Suprapubic skin (tissue), 4 donors: Measurements from ENCODE around the gene CHIA.

ENCODE experiments used
- POLR2A ChIP-seq, 2 donors: fragments of 450-650 bp; IDR thresholded peaks; one replicate each; pipeline ENCODE4 v1.6.1; 2017; ENCODE audit warnings: antibody characterized with exemption in 2 of 2, mild to moderate bottlenecking in 2 of 2, moderate library complexity in 2 of 2
- POLR2AphosphoS5 ChIP-seq, 3 donors: sonication (generic); formaldehyde crosslinking; IDR thresholded peaks; one replicate each; pipeline ENCODE4 v1.6.1; 2017; ENCODE audit warnings: antibody characterized with exemption in 3 of 3
- TF ChIP-seq, protein P1 (sequence below), 2 donors: fragments of 200-600 bp in 1 of 2; fragments of 450-650 bp in 1 of 2; sonication (generic) in 1 of 2; IDR thresholded peaks; one replicate each; pipeline ENCODE4 v1.5.1; 2016 to 2019; ENCODE audit warnings: antibody characterized with exemption in 2 of 2, mild to moderate bottlenecking in 1 of 2, moderate library complexity in 1 of 2

DNA sequence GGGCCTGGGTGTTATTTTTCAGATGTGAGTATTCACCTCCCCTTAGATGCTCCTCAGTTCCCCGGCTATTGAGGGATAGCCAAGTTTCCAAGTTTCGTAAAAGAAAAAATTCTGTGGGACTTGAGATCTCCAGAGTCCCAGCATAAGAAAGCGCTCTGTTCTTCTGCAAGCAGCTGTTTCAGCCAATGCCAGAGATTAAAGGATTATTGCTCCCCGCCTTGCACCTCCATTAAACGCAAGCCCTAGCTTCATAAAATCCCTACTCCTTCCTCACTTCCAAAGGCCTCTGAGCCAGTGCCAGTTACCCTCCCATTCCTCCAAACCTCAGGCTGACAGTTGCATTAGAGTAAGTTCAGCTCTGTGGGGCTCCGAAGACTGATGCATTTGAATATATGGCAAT lies 56.4 kb downstream of the CHIA start:
- TF ChIP-seq POLR2A (IDR thresholded peaks at IDR 0.05) = no peak
- TF ChIP-seq POLR2AphosphoS5 (IDR thresholded peaks at IDR 0.05) = no peak
- TF ChIP-seq, protein P1, sequence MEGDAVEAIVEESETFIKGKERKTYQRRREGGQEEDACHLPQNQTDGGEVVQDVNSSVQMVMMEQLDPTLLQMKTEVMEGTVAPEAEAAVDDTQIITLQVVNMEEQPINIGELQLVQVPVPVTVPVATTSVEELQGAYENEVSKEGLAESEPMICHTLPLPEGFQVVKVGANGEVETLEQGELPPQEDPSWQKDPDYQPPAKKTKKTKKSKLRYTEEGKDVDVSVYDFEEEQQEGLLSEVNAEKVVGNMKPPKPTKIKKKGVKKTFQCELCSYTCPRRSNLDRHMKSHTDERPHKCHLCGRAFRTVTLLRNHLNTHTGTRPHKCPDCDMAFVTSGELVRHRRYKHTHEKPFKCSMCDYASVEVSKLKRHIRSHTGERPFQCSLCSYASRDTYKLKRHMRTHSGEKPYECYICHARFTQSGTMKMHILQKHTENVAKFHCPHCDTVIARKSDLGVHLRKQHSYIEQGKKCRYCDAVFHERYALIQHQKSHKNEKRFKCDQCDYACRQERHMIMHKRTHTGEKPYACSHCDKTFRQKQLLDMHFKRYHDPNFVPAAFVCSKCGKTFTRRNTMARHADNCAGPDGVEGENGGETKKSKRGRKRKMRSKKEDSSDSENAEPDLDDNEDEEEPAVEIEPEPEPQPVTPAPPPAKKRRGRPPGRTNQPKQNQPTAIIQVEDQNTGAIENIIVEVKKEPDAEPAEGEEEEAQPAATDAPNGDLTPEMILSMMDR (IDR thresholded peaks at IDR 0.05) = no peak
